Mesenchymal stem cell (in vitro differentiated cells and primary cell): ENCODE results near the gene ASF1A.

Experiments
- DNase-seq: peaks from one replicate; pipeline ENCODE4 v3.0.0-alpha.2; 2013
- H2AFZ ChIP-seq: one replicate; pipeline ENCODE4 v1.6.1; 2013; ENCODE audit warnings: low read depth, mild to moderate bottlenecking, control low read depth, inconsistent platforms, low read length, moderate library complexity
- H2AK5ac ChIP-seq: 2 replicates; pipeline ENCODE4 v1.6.1; 2013; ENCODE audit warnings: low read length, moderate library complexity, mild to moderate bottlenecking, inconsistent platforms; ENCODE audit not compliant: severe bottlenecking
- H2BK120ac ChIP-seq: one replicate; pipeline ENCODE4 v1.6.1; 2013; ENCODE audit warnings: low read depth, mild to moderate bottlenecking, inconsistent platforms, low read length, moderate library complexity
- H2BK12ac ChIP-seq, 2 experiments: one replicate each; pipeline ENCODE4 v1.6.1; 2013; ENCODE audit warnings: inconsistent platforms in 2 of 2, low read length in 2 of 2, mild to moderate bottlenecking in 2 of 2, moderate library complexity in 2 of 2, control low read depth in 1 of 2
- H2BK15ac ChIP-seq: one replicate; pipeline ENCODE4 v1.6.1; 2013; ENCODE audit warnings: mild to moderate bottlenecking, low read depth, inconsistent platforms; ENCODE audit not compliant: poor library complexity, severe bottlenecking
- H2BK5ac ChIP-seq: 2 replicates; pipeline ENCODE4 v1.6.1; 2013; ENCODE audit warnings: low read depth, mild to moderate bottlenecking, low read length, control low read depth, inconsistent platforms; ENCODE audit not compliant: poor library complexity, severe bottlenecking
- H3K14ac ChIP-seq, 2 experiments: one replicate each; pipeline ENCODE4 v1.6.1; 2013; ENCODE audit warnings: inconsistent platforms in 2 of 2, low read length in 2 of 2, control low read depth in 1 of 2, mild to moderate bottlenecking in 1 of 2, moderate library complexity in 1 of 2
- H3K18ac ChIP-seq, 2 experiments: one replicate each; pipeline ENCODE4 v1.6.1; 2013; ENCODE audit warnings: inconsistent platforms in 2 of 2, low read length in 2 of 2, control low read depth in 1 of 2, low read depth in 1 of 2, mild to moderate bottlenecking in 1 of 2
- H3K23ac ChIP-seq, 2 experiments: one replicate each; pipeline ENCODE4 v1.6.1; 2013; ENCODE audit warnings: inconsistent platforms in 2 of 2, low read length in 2 of 2, mild to moderate bottlenecking in 2 of 2, moderate library complexity in 2 of 2, control low read depth in 1 of 2
- H3K27ac ChIP-seq: 2 replicates; pipeline ENCODE4 v1.5.1; 2013; ENCODE audit warnings: mild to moderate bottlenecking, moderate library complexity, low read length, control low read depth, inconsistent platforms; ENCODE audit not compliant: poor library complexity, severe bottlenecking
- H3K27me3 ChIP-seq, 2 experiments: 2 replicates each; pipeline versions ENCODE4 v1.6.1 to v1.7.0; 2013; ENCODE audit warnings: low read length in 2 of 2, mild to moderate bottlenecking in 2 of 2, moderate library complexity in 2 of 2, control low read depth in 1 of 2, inconsistent platforms in 1 of 2; ENCODE audit not compliant: control insufficient read depth in 1 of 2, insufficient read depth in 1 of 2
- H3K36me3 ChIP-seq, 2 experiments: 2 replicates each; pipeline versions ENCODE4 v1.6.1 to v1.7.0; 2013; ENCODE audit warnings: low read length in 2 of 2, control low read depth in 1 of 2, inconsistent platforms in 1 of 2, low read depth in 1 of 2, mild to moderate bottlenecking in 1 of 2; ENCODE audit not compliant: insufficient read depth in 2 of 2, control insufficient read depth in 1 of 2
- H3K4ac ChIP-seq, 2 experiments: one replicate each; pipeline ENCODE4 v1.6.1; 2013; ENCODE audit warnings: inconsistent platforms in 2 of 2, low read length in 2 of 2, mild to moderate bottlenecking in 2 of 2, moderate library complexity in 2 of 2, control low read depth in 1 of 2, low read depth in 1 of 2
- H3K4me1 ChIP-seq: 2 replicates; pipeline ENCODE4 v1.6.1; 2013; ENCODE audit warnings: low read depth, low read length, control low read depth; ENCODE audit not compliant: control insufficient read depth, insufficient read depth
- H3K4me2 ChIP-seq: 2 replicates; pipeline ENCODE4 v1.6.1; 2013; ENCODE audit warnings: low read length, mild to moderate bottlenecking, inconsistent platforms; ENCODE audit not compliant: poor library complexity, severe bottlenecking
- H3K4me3 ChIP-seq, 2 experiments: 2 replicates each; pipeline versions ENCODE4 v1.5.1 to v1.7.0; 2013; ENCODE audit warnings: low read length in 2 of 2, mild to moderate bottlenecking in 2 of 2, control low read depth in 1 of 2, low read depth in 1 of 2; ENCODE audit not compliant: insufficient read depth in 1 of 2
- H3K79me1 ChIP-seq: replicated peaks from 2 replicates; pipeline ENCODE4 v1.6.1; 2013; ENCODE audit warnings: mild to moderate bottlenecking, control low read depth, low read length, inconsistent platforms; ENCODE audit not compliant: poor library complexity, severe bottlenecking
- H3K9ac ChIP-seq: 2 replicates; pipeline ENCODE4 v1.7.0; 2013; ENCODE audit warnings: mild to moderate bottlenecking, low read length, moderate library complexity
- H3K9me3 ChIP-seq: 2 replicates; pipeline ENCODE4 v1.7.0; 2013; ENCODE audit warnings: mild to moderate bottlenecking, low read length; ENCODE audit not compliant: control insufficient read depth
- H4K8ac ChIP-seq: one replicate; pipeline ENCODE4 v1.6.1; 2013; ENCODE audit warnings: inconsistent platforms, mild to moderate bottlenecking, low read length, moderate library complexity
- H4K91ac ChIP-seq: one replicate; pipeline ENCODE4 v1.6.1; 2013; ENCODE audit warnings: mild to moderate bottlenecking, low read length, inconsistent platforms
- WGBS: methylation state at CpG from one replicate; pipeline ENCODE4 v1.1.7; 2013; ENCODE audit warnings: mixed read lengths; 5-methylcytosine and 5-hydroxymethylcytosine counted together

Gene ASF1A

GRCh38 chr6:118934461-118935330, 40.7 kb downstream of the ASF1A start, which contains the start of gene MCM9:
MCM9 (minus strand) TSS chr6:118935159; CDS start chr6:118931723, 3,436 bp downstream.
- under 1% methylated on average over 80 of the region's 95 CpGs for WGBS
- no peak within 1 kb of the TSS for H2BK120ac ChIP-seq
- peaks cover 0 to 20% of the 10 kb centered on the region in 2 experiments for H3K36me3 ChIP-seq
- peak within 1 kb of the TSS; percentile 94 for H3K4me2 ChIP-seq
- H2AFZ ChIP-seq, result peak within 1 kb of the TSS; percentile 98
- H3K18ac ChIP-seq, result peak within 1 kb of the TSS; percentile 26 to 37
- peaks cover 18% of the 10 kb centered on the region for H3K79me1 ChIP-seq
- peak within 1 kb of the TSS; percentile 78 for H4K91ac ChIP-seq
- no peaks in the 10 kb centered on the region for H3K9me3 ChIP-seq
- H3K9ac ChIP-seq, result peak within 1 kb of the TSS; percentile 95
- H3K23ac ChIP-seq, result peak within 1 kb of the TSS in 1 of 2 experiments; percentile 96
- H3K27ac ChIP-seq, result peak within 1 kb of the TSS; percentile 94
- H3K27me3 ChIP-seq, result no peaks in the 10 kb centered on the region
- peak within 1 kb of the TSS in 1 of 2 experiments; percentile 18 for H2BK12ac ChIP-seq
- no peak within 1 kb of the TSS for H2BK15ac ChIP-seq
- H2BK5ac ChIP-seq, result peak within 1 kb of the TSS; percentile 57
- no peaks in the 10 kb centered on the region for H3K4me1 ChIP-seq
- no peak within 1 kb of the TSS for H2AK5ac ChIP-seq
- DNase-seq, result peak; percentile 91
- peak within 1 kb of the TSS; percentile 79 to 99 for H3K4me3 ChIP-seq
- peak within 1 kb of the TSS; percentile 5 for H4K8ac ChIP-seq
- H3K14ac ChIP-seq, result peak within 1 kb of the TSS in 1 of 2 experiments; percentile 86
- H3K4ac ChIP-seq, result peak within 1 kb of the TSS in 1 of 2 experiments; percentile 92

GRCh38 chr6:118935331-118935668, 41.3 kb downstream of the ASF1A start:
- 93% methylated on average over 1 of the region's 1 CpG for WGBS
- H2BK12ac ChIP-seq, result no peak overlapping the region

DNA sequence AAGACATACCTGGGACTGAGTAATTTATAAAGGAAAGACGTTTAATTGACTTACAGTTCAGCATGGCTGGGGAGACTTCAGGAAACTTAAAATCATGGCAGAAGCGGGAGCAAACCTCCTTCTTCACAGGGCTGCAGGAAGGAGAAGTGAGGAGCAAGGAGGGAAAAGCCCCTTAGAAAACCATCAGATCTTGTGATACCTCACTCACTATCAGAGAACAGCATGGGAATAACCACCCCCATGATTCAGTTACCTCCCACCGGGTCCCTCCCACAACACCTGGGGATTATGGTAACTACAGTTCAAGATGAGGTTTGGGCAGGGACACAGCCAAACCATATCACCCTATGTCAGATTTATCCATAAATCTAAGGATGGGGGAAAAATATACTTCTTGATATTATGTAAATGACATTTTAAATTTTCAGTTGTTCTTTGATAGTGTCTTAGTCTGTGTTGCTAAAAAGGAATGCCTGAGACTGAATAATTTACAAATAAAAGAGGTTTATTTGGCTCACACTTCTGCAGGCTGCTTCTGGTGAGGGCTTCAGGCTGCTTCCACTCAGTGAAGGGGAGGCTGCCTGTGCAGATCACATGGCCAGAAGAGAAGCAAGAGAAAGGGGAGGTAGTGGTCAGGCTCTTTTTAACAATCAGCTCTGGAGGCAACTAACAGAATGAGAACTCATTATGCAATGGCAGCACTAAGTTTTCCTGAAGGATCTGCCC, 42.2 kb downstream of the ASF1A start:
- H3K14ac ChIP-seq, result no peak overlapping the region
- H3K4me1 ChIP-seq, result no peaks in the 10 kb centered on the region
- H3K18ac ChIP-seq, result no peak overlapping the region
- H3K9me3 ChIP-seq, result no peaks in the 10 kb centered on the region
- no peak overlapping the region for H3K4ac ChIP-seq
- peak overlapping the region; percentile 95 for H3K9ac ChIP-seq
- no peak overlapping the region for H4K8ac ChIP-seq
- H3K27me3 ChIP-seq, result no peaks in the 10 kb centered on the region
- DNase-seq, result no peak
- H3K23ac ChIP-seq, result no peak overlapping the region
- no peak overlapping the region for H3K4me2 ChIP-seq
- H2BK5ac ChIP-seq, result no peak overlapping the region
- no peak overlapping the region for H2AK5ac ChIP-seq
- H4K91ac ChIP-seq, result no peak overlapping the region
- no peak overlapping the region for H2BK12ac ChIP-seq
- 76% methylated on average over 3 of the region's 3 CpGs for WGBS
- peak overlapping the region in 1 of 2 experiments; percentile 99 for H3K4me3 ChIP-seq
- H3K27ac ChIP-seq, result no peak overlapping the region
- peaks cover 22% of the 10 kb centered on the region for H3K79me1 ChIP-seq
- no peak overlapping the region for H2BK120ac ChIP-seq
- no peak overlapping the region for H2AFZ ChIP-seq
- H3K36me3 ChIP-seq, result peaks cover 0 to 12% of the 10 kb centered on the region in 2 experiments
- H2BK15ac ChIP-seq, result no peak overlapping the region

More at GRCh38 chr6:118935331-118935668, 41.3 kb downstream of the ASF1A start:
- Histone ChIP-seq H3K27ac (peak overlapping the region; percentile 63), H3K18ac (no peak overlapping the region), H2BK5ac (no peak overlapping the region), H2BK15ac (no peak overlapping the region), H3K9me3 (no peaks in the 10 kb centered on the region), H3K36me3 (peaks cover 0 to 19% of the 10 kb centered on the region in 2 experiments), H2BK120ac (no peak overlapping the region), H4K8ac (no peak overlapping the region), H3K79me1 (peaks cover 20% of the 10 kb centered on the region), H3K27me3 (no peaks in the 10 kb centered on the region), H3K4me3 (peak overlapping the region; percentile 79 to 99), H3K4me2 (peak overlapping the region; percentile 94), H2AK5ac (no peak overlapping the region), H3K14ac (no peak overlapping the region), H3K23ac (no peak overlapping the region), H4K91ac (no peak overlapping the region), H3K9ac (peak overlapping the region; percentile 95), H2AFZ (peak overlapping the region; percentile 98), H3K4ac (no peak overlapping the region), H3K4me1 (no peaks in the 10 kb centered on the region)
- no peak for DNase-seq

GRCh38 chr6:118939683-118940082, 45.7 kb downstream of the ASF1A start:
- H3K27me3 ChIP-seq, result no peaks in the 10 kb centered on the region
- no peak overlapping the region for H3K9ac ChIP-seq
- H2AFZ ChIP-seq, result no peak overlapping the region
- DNase-seq, result no peak
- peaks cover 20% of the 10 kb centered on the region for H3K79me1 ChIP-seq
- H3K36me3 ChIP-seq, result no peaks in the 10 kb centered on the region
- H2BK5ac ChIP-seq, result no peak overlapping the region
- H3K4me3 ChIP-seq, result no peak overlapping the region
- no peak overlapping the region for H4K8ac ChIP-seq
- no peak overlapping the region for H3K4me2 ChIP-seq
- H3K9me3 ChIP-seq, result peaks cover 2% of the 10 kb centered on the region
- H2BK12ac ChIP-seq, result no peak overlapping the region
- no peak overlapping the region for H3K18ac ChIP-seq
- H4K91ac ChIP-seq, result no peak overlapping the region
- WGBS, result 100% methylated on average over 1 of the region's 1 CpG
- H2AK5ac ChIP-seq, result no peak overlapping the region
- H3K4me1 ChIP-seq, result no peaks in the 10 kb centered on the region
- H3K14ac ChIP-seq, result no peak overlapping the region
- no peak overlapping the region for H3K23ac ChIP-seq
- H2BK120ac ChIP-seq, result no peak overlapping the region
- no peak overlapping the region for H3K4ac ChIP-seq
- H2BK15ac ChIP-seq, result no peak overlapping the region
- no peak overlapping the region for H3K27ac ChIP-seq
